IMR-90 (cell line): Measurements from ENCODE around the gene GSS. TPM values are rescaled to one million over a fixed set of nuclear protein-coding genes. Genes with fewer than 3 reads are reported as not detected.

ENCODE experiments used
- ATAC-seq: fragments of 200-7000 bp; cut with Tn5 transposase; 2 replicates; pipeline ENCODE4 v1.9.1; 2020; ENCODE audit warnings: low read depth, mild to moderate bottlenecking, moderate library complexity
- BruUV-seq: library from RNA; stranded (reverse); fragments of 400-500 nt; replicated peaks from 2 replicates; lab custom pipeline; 2021; lab: Mats Ljungman, UMichigan
- CTCF ChIA-PET: fragments of 300-600 bp; formaldehyde crosslinking; extraction: SDS; loops from one replicate; lab custom pipeline; 2021; ENCODE audit warnings: antibody characterized with exemption; lab: Yijun Ruan, JAX
- POLR2A ChIA-PET: fragments of 300-600 bp; sonication (Branson Sonifier 250); formaldehyde crosslinking; loops from one replicate; lab custom pipeline; 2022; ENCODE audit warnings: antibody characterized with exemption; ENCODE audit not compliant: unreplicated experiment; lab: Charles Lee
- DNase-seq: peaks from one replicate; pipeline ENCODE4 v3.0.0; 2013
- H2AFZ ChIP-seq: replicated peaks from 2 replicates; pipeline ENCODE3; 2013; ENCODE audit warnings: low read length, mild to moderate bottlenecking; ENCODE audit not compliant: poor library complexity
- H2AK5ac ChIP-seq: 2 replicates; pipeline ENCODE4 v1.6.1; 2013; ENCODE audit warnings: low read depth, low read length, inconsistent platforms
- H2AK9ac ChIP-seq: replicated peaks from 2 replicates; pipeline ENCODE3; 2013; ENCODE audit warnings: mild to moderate bottlenecking, low read depth, low read length, moderate library complexity; ENCODE audit not compliant: poor library complexity
- H2BK120ac ChIP-seq: 2 replicates; pipeline ENCODE4 v1.6.1; 2013; ENCODE audit warnings: low read depth, low read length, inconsistent platforms
- H2BK15ac ChIP-seq: 3 replicates; pipeline ENCODE4 v1.6.1; 2013; ENCODE audit warnings: low read depth, low read length, inconsistent platforms
- H2BK20ac ChIP-seq: 2 replicates; pipeline ENCODE4 v1.6.1; 2013; ENCODE audit warnings: low read depth, mild to moderate bottlenecking, inconsistent platforms, low read length, moderate library complexity
- H2BK5ac ChIP-seq: 2 replicates; pipeline ENCODE4 v1.6.1; 2013; ENCODE audit warnings: mild to moderate bottlenecking, low read depth, low read length, inconsistent platforms; ENCODE audit not compliant: poor library complexity, severe bottlenecking
- H3K14ac ChIP-seq: replicated peaks from 2 replicates; pipeline ENCODE4 v1.6.1; 2013; ENCODE audit warnings: low read depth, low read length, inconsistent platforms
- H3K18ac ChIP-seq: 2 replicates; pipeline ENCODE4 v1.6.1; 2013; ENCODE audit warnings: low read depth, low read length, control low read depth
- H3K23ac ChIP-seq: 2 replicates; pipeline ENCODE4 v1.6.1; 2013; ENCODE audit warnings: low read depth, low read length, inconsistent platforms
- H3K27ac ChIP-seq: 2 replicates; pipeline ENCODE4 v1.5.1; 2013; ENCODE audit warnings: mild to moderate bottlenecking, control low read depth, low read length; ENCODE audit not compliant: insufficient read depth
- H3K27me3 ChIP-seq: 2 replicates; pipeline ENCODE4 v1.6.1; 2013; ENCODE audit warnings: low read length; ENCODE audit not compliant: control insufficient read depth, insufficient read depth
- H3K36me3 ChIP-seq: 2 replicates; pipeline ENCODE4 v1.6.1; 2013; ENCODE audit warnings: low read length, mixed read lengths; ENCODE audit not compliant: control insufficient read depth, insufficient read depth
- H3K4ac ChIP-seq: 2 replicates; pipeline ENCODE4 v1.6.1; 2013; ENCODE audit warnings: low read depth, low read length, inconsistent platforms
- H3K4me1 ChIP-seq: 2 replicates; pipeline ENCODE4 v1.6.1; 2013; ENCODE audit warnings: low read length, mixed read lengths; ENCODE audit not compliant: control insufficient read depth, insufficient read depth
- H3K4me2 ChIP-seq: 2 replicates; pipeline ENCODE4 v1.6.1; 2013; ENCODE audit warnings: low read depth, mild to moderate bottlenecking, control low read depth, low read length, moderate library complexity
- H3K4me3 ChIP-seq: 2 replicates; pipeline ENCODE4 v1.5.1; 2013; ENCODE audit warnings: low read depth, mild to moderate bottlenecking, control low read depth, low read length, moderate library complexity; ENCODE audit not compliant: insufficient read depth
- H3K56ac ChIP-seq: 2 replicates; pipeline ENCODE4 v1.6.1; 2013; ENCODE audit warnings: low read length, inconsistent platforms; ENCODE audit not compliant: insufficient read depth; ENCODE audit errors: extremely low read depth
- H3K79me1 ChIP-seq, 2 experiments: 2 replicates each; pipeline ENCODE4 v1.6.1; 2013; ENCODE audit warnings: low read length in 2 of 2, inconsistent platforms in 1 of 2, low read depth in 1 of 2
- H3K9ac ChIP-seq: 2 replicates; pipeline ENCODE4 v1.6.1; 2013; ENCODE audit warnings: low read depth, low read length, control low read depth
- H3K9me1 ChIP-seq: 2 replicates; pipeline ENCODE4 v1.6.1; 2013; ENCODE audit warnings: low read length, inconsistent platforms; ENCODE audit not compliant: insufficient read depth
- H3K9me3 ChIP-seq: 2 replicates; pipeline ENCODE4 v1.6.1; 2013; ENCODE audit warnings: low read length; ENCODE audit not compliant: control insufficient read depth, insufficient read depth
- H4K20me1 ChIP-seq: 2 replicates; pipeline ENCODE4 v1.6.1; 2013; ENCODE audit warnings: low read length, inconsistent platforms; ENCODE audit not compliant: insufficient read depth
- H4K5ac ChIP-seq: 2 replicates; pipeline ENCODE4 v1.6.1; 2013; ENCODE audit warnings: mild to moderate bottlenecking, low read depth, low read length, control low read depth
- H4K8ac ChIP-seq, 2 experiments: 2 replicates each; pipeline ENCODE4 v1.6.1; 2013; ENCODE audit warnings: low read depth in 2 of 2, low read length in 2 of 2, control low read depth in 1 of 2, inconsistent platforms in 1 of 2
- H4K91ac ChIP-seq: 2 replicates; pipeline ENCODE4 v1.6.1; 2013; ENCODE audit warnings: low read depth, low read length, inconsistent platforms; ENCODE audit not compliant: insufficient read depth
- BHLHE40 ChIP-seq: fragments of 150-350 bp; IDR thresholded peaks from 2 replicates; pipeline ENCODE4 v1.6.1; 2016; ENCODE audit warnings: mild to moderate bottlenecking, low read depth, low read length
- CEBPB ChIP-seq: IDR thresholded peaks from 2 replicates; pipeline ENCODE4 v1.6.1; 2012; ENCODE audit warnings: low read depth, low read length, improper control_type of control experiment
- CHD1 ChIP-seq: IDR thresholded peaks from 2 replicates; pipeline ENCODE4 v1.6.1; 2012; ENCODE audit warnings: low read depth, low read length, improper control_type of control experiment
- FOS ChIP-seq: fragments of 150-350 bp; IDR thresholded peaks from 2 replicates; pipeline ENCODE4 v1.6.1; 2016; ENCODE audit warnings: low read depth, low read length
- MAFK ChIP-seq: IDR thresholded peaks from 2 replicates; pipeline ENCODE4 v1.6.1; 2012; ENCODE audit warnings: low read depth, low read length, improper control_type of control experiment
- MAZ ChIP-seq: IDR thresholded peaks from 2 replicates; pipeline ENCODE4 v1.6.1; 2012; ENCODE audit warnings: low read depth, mild to moderate bottlenecking, low read length, improper control_type of control experiment, moderate library complexity, borderline replicate concordance
- MXI1 ChIP-seq: IDR thresholded peaks from 2 replicates; pipeline ENCODE4 v1.6.1; 2012; ENCODE audit warnings: low read depth, mild to moderate bottlenecking, low read length, moderate library complexity, borderline replicate concordance
- NFE2L2 ChIP-seq: fragments of 150-350 bp; IDR thresholded peaks from 2 replicates; pipeline ENCODE4 v1.6.1; 2016; ENCODE audit warnings: low read depth, mild to moderate bottlenecking, low read length
- RAD21 ChIP-seq: IDR thresholded peaks from 2 replicates; pipeline ENCODE4 v1.6.1; 2012; ENCODE audit warnings: low read length, improper control_type of control experiment
- RCOR1 ChIP-seq: IDR thresholded peaks from 2 replicates; pipeline ENCODE4 v1.6.1; 2012; ENCODE audit warnings: mild to moderate bottlenecking, low read length, improper control_type of control experiment; ENCODE audit not compliant: insufficient replicate concordance
- RFX5 ChIP-seq: IDR thresholded peaks from 2 replicates; pipeline ENCODE4 v1.8.0; 2012; ENCODE audit warnings: low read depth, mild to moderate bottlenecking, low read length, moderate library complexity
- SMC3 ChIP-seq: fragments of 150-350 bp; IDR thresholded peaks from 2 replicates; pipeline ENCODE4 v1.6.1; 2016; ENCODE audit warnings: low read depth, mild to moderate bottlenecking, antibody characterized with exemption, low read length, moderate library complexity
- WGBS, 2 experiments: methylation state at CpG; one replicate each; pipeline versions ENCODE4 v1.1.5 to v1.1.7; 2013; ENCODE audit warnings: missing lambda C conversion rate in 2 of 2; ENCODE audit not compliant: insufficient read length in 1 of 2; ENCODE audit errors: extremely low coverage in 2 of 2; 5-methylcytosine and 5-hydroxymethylcytosine counted together
- dilution Hi-C: fragments of 300-500 bp; cut with HindIII; formaldehyde crosslinking; loops from one replicate; pipeline ENCODE4 v1.14.3; 2018; ENCODE audit warnings: low sequenced_read_pairs; ENCODE audit not compliant: unreplicated experiment
- in situ Hi-C: fragments of 300-500 bp; cut with MboI; formaldehyde crosslinking; loops from 3 replicates; pipeline ENCODE4 v1.14.3; 2019; ENCODE audit warnings: low sequenced_read_pairs, inconsistent platforms, mixed read lengths
- intact Hi-C: fragments of 100-400 bp; cut with micrococcal nuclease; formaldehyde crosslinking; loops from 2 replicates; pipeline ENCODE4 v1.10.0; 2022
- polyA plus RNA-seq, 3 experiments: library from polyadenylated mRNA; depleted of rRNA; stranded (reverse); fragments of >200 nt; gene quantifications; 2 replicates each; pipeline ENCODE4 v1.2.3, GENCODE V29; 2012; ENCODE audit warnings: low replicate concordance in 1 of 3
- total RNA-seq: library from RNA; depleted of rRNA; stranded (reverse); fragments of >200 nt; gene quantifications from 2 replicates; pipeline ENCODE4 v1.2.3, GENCODE V29; 2012
- TF ChIP-seq, protein P1 (sequence below): fragments of 150-350 bp; IDR thresholded peaks from 2 replicates; pipeline ENCODE4 v1.6.1; 2017; ENCODE audit warnings: mild to moderate bottlenecking, antibody characterized with exemption, low read length, low read depth
- TF ChIP-seq, protein P2 (sequence below): fragments of 150-350 bp; IDR thresholded peaks from 2 replicates; pipeline ENCODE4 v1.6.1; 2016; ENCODE audit warnings: low read depth, mild to moderate bottlenecking, low read length, moderate library complexity, borderline replicate concordance

GSS gene
- total and polyA plus RNA-seq, 2 of the 4 experiments (the other 2 are of a cell fraction): 73.7 to 90.0 TPM

DNA sequence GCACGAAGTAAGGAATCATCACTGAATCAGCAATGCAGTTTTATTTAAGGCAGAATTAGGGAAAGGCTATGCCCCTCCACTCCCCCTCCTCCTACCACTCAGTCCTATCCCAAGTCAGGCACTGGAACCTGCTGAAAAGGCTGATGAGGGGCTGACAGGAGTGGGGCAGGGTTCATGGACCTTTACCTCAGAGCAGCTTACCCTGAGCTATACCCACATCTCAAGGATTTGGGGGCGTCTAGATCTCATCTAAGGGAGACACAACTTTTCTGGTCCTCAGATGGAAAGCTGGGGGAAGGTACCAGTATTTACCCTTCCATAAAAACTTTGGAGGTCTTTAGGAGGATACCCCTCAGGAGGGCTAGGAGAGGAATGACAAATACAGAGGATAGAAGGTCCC, 27.2 kb downstream of the GSS start:
- no peak overlapping the region for H4K91ac ChIP-seq
- H3K36me3 ChIP-seq: peaks cover 59% of the 10 kb centered on the region
- in situ Hi-C loops (no loop called here), intact Hi-C loops (no loop called here), dilution Hi-C loops (no loop called here)
- no peak for TF ChIP-seq RAD21
- no peak for TF ChIP-seq RCOR1
- no peak for TF ChIP-seq CHD1
- no peak for TF ChIP-seq BHLHE40
- no peak for TF ChIP-seq MXI1
- no peak for TF ChIP-seq MAZ
- TF ChIP-seq MAFK: no peak
- no peak for TF ChIP-seq FOS
- no peak for TF ChIP-seq CEBPB
- no peak for TF ChIP-seq NFE2L2
- TF ChIP-seq RFX5: no peak
- TF ChIP-seq, protein P1, sequence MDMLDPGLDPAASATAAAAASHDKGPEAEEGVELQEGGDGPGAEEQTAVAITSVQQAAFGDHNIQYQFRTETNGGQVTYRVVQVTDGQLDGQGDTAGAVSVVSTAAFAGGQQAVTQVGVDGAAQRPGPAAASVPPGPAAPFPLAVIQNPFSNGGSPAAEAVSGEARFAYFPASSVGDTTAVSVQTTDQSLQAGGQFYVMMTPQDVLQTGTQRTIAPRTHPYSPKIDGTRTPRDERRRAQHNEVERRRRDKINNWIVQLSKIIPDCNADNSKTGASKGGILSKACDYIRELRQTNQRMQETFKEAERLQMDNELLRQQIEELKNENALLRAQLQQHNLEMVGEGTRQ: no peak
- no peak for TF ChIP-seq SMC3
- TF ChIP-seq, protein P2, sequence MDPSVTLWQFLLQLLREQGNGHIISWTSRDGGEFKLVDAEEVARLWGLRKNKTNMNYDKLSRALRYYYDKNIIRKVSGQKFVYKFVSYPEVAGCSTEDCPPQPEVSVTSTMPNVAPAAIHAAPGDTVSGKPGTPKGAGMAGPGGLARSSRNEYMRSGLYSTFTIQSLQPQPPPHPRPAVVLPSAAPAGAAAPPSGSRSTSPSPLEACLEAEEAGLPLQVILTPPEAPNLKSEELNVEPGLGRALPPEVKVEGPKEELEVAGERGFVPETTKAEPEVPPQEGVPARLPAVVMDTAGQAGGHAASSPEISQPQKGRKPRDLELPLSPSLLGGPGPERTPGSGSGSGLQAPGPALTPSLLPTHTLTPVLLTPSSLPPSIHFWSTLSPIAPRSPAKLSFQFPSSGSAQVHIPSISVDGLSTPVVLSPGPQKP: no peak
- H3K27ac ChIP-seq: no peak overlapping the region
- H2BK5ac ChIP-seq: no peak overlapping the region
- H2BK20ac ChIP-seq: no peak overlapping the region
- DNase-seq (no peak), ATAC-seq (no peak)
- H3K4me1 ChIP-seq: no peaks in the 10 kb centered on the region; the same call in 1 of the 2 replicates
- no peak overlapping the region for H3K56ac ChIP-seq
- no peak overlapping the region for H3K23ac ChIP-seq
- no peaks in the 10 kb centered on the region; the same call in 1 of the 2 replicates for H4K20me1 ChIP-seq
- H2BK15ac ChIP-seq: no peak overlapping the region
- ChIA-PET CTCF (interaction anchor here (1.2 kb wide), 1 partner anchor 15 kb away, joined by 3 read pairs; no protein-coding TSS in a partner anchor), POLR2A (no interaction called here)
- H2BK120ac ChIP-seq: no peak overlapping the region
- H3K9me3 ChIP-seq: no peaks in the 10 kb centered on the region
- H4K8ac ChIP-seq: no peak overlapping the region
- H3K4ac ChIP-seq: no peak overlapping the region
- 0 out of 2 replicates have a peak overlapping the region, but pooled peaks have one; percentile 24 for H2AK5ac ChIP-seq
- H3K14ac ChIP-seq: no peak overlapping the region
- H4K5ac ChIP-seq: no peak overlapping the region
- peaks cover 26% of the 10 kb centered on the region for H3K9me1 ChIP-seq
- H3K18ac ChIP-seq: no peak overlapping the region
- no peak overlapping the region for H2AK9ac ChIP-seq
- BruUV-seq: no TSS peak
- H3K4me3 ChIP-seq: no peak overlapping the region
- H3K4me2 ChIP-seq: no peak overlapping the region
- no peak overlapping the region for H3K9ac ChIP-seq
- peaks cover 0 to 2% of the 10 kb centered on the region in 2 experiments; a peak in 2 of 4 replicates for H3K79me1 ChIP-seq
- H2AFZ ChIP-seq: no peak overlapping the region
- no peaks in the 10 kb centered on the region for H3K27me3 ChIP-seq
- no CpG with 5 or more reads among the region's 2 CpGs for WGBS, 2 experiments
